SJCRH30 (cell line): ENCODE results near the gene U2AF2. TPM values are rescaled to one million over a fixed set of nuclear protein-coding genes. Genes with fewer than 3 reads are reported as not detected.

Experiments used
- DNase-seq, 2 experiments: peaks; one replicate each; pipeline ENCODE4 v3.0.0-alpha.2; 2015 to 2020
- H3K27ac ChIP-seq: fragments of 250-450 bp; sonication (Bioruptor Pico); 2 replicates; pipeline ENCODE4 v1.5.1; 2020; ENCODE audit warnings: mild to moderate bottlenecking, moderate library complexity
- H3K27me3 ChIP-seq: fragments of 250-450 bp; sonication (Bioruptor Pico); 2 replicates; pipeline ENCODE4 v1.5.1; 2020; ENCODE audit warnings: mild to moderate bottlenecking, moderate library complexity
- H3K36me3 ChIP-seq: fragments of 250-450 bp; sonication (Bioruptor Pico); 2 replicates; pipeline ENCODE4 v1.5.1; 2020; ENCODE audit warnings: mild to moderate bottlenecking, moderate library complexity
- H3K4me1 ChIP-seq: fragments of 250-450 bp; sonication (Bioruptor Pico); 2 replicates; pipeline ENCODE4 v1.5.1; 2020; ENCODE audit warnings: mild to moderate bottlenecking, moderate library complexity
- H3K4me3 ChIP-seq: fragments of 250-450 bp; sonication (Bioruptor Pico); 2 replicates; pipeline ENCODE4 v1.5.1; 2020; ENCODE audit warnings: mild to moderate bottlenecking, moderate library complexity
- H3K9me3 ChIP-seq: fragments of 250-450 bp; sonication (Bioruptor Pico); replicated peaks from 2 replicates; pipeline ENCODE4 v1.5.1; 2020; ENCODE audit warnings: mild to moderate bottlenecking, moderate library complexity
- total RNA-seq: library from RNA; depleted of rRNA; stranded (reverse); fragments of >200 nt; shearing (Covaris generic); gene quantifications from 2 replicates; pipeline ENCODE4 v1.2.3, GENCODE V29; 2014

U2AF2 gene
- total RNA-seq, 1 experiment from 2014 or later = 131 TPM

- no peaks in the 10 kb centered on the region for H3K9me3 ChIP-seq
- peaks cover 7% of the 10 kb centered on the region; the same call in 1 of the 2 replicates for H3K36me3 ChIP-seq
- H3K4me3 ChIP-seq = peak overlapping the region; percentile 87
- no peaks in the 10 kb centered on the region for H3K27me3 ChIP-seq
- peak; percentile 99 for DNase-seq
- H3K27ac ChIP-seq = peak overlapping the region; percentile 98
- H3K4me1 ChIP-seq = 0 out of 2 replicates have a peak, but pooled peaks cover 5% of the 10 kb centered on the region
These were observed 1.0 kb upstream of the U2AF2 start for GRCh38 chr19:55653651-55654322.

DNA sequence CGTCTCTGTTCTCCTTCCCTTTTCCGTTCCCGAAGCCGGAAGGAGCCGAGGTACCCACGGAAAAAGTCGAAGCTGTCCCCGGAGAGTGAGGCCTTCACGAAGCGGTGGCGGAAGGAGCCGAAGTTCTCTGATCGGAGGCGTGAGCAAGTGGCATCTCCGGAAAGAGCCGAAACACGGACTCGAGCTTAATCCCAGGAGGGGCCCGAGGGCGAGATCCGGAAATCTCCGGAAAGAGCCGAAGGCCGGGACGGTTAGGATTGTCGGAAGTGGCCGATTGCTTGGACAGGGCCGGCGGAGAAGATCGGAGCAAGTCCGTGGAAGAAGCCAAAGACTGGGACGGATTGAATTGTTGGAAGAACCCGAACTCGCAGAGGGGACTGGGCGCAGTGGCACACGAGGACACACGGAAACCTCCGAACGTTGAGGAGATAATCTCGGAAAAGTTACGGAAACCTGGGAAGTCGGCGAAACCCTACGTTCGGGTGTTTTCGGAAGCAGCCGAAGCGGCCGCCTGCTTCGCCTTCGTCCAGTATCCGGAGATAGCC is 440 bp upstream of the U2AF2 start:
- H3K36me3 ChIP-seq = peaks cover 9% of the 10 kb centered on the region; the same call in 1 of the 2 replicates
- H3K27ac ChIP-seq = peak overlapping the region; percentile 98
- H3K4me3 ChIP-seq = peak overlapping the region; percentile 87
- 0 out of 2 replicates have a peak, but pooled peaks cover 5% of the 10 kb centered on the region for H3K4me1 ChIP-seq
- no peaks in the 10 kb centered on the region for H3K9me3 ChIP-seq
- peak; percentile 99 for DNase-seq
- H3K27me3 ChIP-seq = no peaks in the 10 kb centered on the region

GRCh38 chr19:55655648-55656040 is 809 bp downstream of the U2AF2 start:
- H3K4me3 ChIP-seq = peak overlapping the region; percentile 87
- peaks cover 14% of the 10 kb centered on the region; the same call in 1 of the 2 replicates for H3K36me3 ChIP-seq
- 0 out of 2 replicates have a peak, but pooled peaks cover 5% of the 10 kb centered on the region for H3K4me1 ChIP-seq
- H3K9me3 ChIP-seq = no peaks in the 10 kb centered on the region
- no peaks in the 10 kb centered on the region for H3K27me3 ChIP-seq
- DNase-seq = no peak
- H3K27ac ChIP-seq = peak overlapping the region; percentile 98

DNA sequence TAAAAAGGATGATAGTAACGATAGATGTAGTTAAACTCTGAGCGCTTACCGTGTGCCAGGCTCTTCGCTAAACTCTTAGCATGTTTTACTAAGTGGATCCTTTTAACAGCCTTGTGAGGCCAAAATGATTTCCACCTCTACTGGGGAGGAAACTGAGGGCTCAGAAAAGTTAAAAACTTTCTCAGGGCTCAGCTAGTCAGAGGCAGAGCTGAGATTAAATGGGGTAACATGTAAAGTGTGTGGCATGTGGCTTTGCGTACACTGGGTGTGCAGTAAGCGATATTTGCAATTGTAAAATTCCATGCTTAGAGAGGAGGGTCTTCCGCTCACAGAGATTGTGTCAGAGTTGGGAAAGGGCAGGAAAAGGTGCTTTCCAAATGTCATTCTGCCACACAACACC is 1.7 kb downstream of the U2AF2 start:
- H3K36me3 ChIP-seq = peaks cover 15% of the 10 kb centered on the region
- H3K9me3 ChIP-seq = no peaks in the 10 kb centered on the region
- H3K4me3 ChIP-seq = peak overlapping the region; percentile 87
- H3K27ac ChIP-seq = no peak overlapping the region
- H3K4me1 ChIP-seq = 0 out of 2 replicates have a peak, but pooled peaks cover 5% of the 10 kb centered on the region
- no peak for DNase-seq
- H3K27me3 ChIP-seq = no peaks in the 10 kb centered on the region

DNA sequence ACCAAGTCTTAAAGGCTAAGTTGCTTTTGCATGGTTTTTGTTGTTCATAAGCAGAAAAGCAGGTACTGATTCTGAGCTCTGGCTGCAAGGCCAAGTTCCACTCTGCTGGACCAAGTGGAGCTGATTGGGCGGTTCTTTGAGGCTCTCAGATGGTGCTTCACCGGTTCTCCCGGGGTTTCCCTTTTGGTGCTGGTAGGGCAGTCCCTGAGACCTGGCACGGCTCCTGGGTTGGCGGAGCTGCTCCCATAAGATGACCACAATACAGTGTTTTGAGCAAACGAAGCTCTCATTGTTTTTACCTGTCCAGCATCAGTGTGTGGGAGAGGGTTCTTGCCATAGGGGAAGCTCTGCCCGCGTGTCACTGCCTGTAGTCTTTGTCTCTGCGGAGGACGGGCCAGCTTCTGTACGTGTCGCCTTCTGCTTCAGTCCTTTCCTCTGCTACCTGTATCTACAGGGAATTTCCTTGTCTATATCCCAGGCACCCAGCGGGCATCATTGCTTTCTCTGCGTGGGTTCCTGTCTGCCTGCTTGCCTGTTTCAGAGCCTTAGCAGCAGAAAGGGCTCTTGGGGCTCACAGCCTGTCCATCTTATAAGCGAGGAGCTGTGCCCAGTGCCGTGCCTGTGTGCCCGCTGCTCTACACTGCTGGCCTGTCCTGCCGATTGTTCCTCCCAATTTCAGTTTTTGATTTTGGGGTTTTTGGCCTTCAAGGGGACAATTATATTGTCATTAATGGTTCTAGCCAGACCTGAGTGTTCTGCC is 2.3 kb downstream of the U2AF2 start:
- Histone ChIP-seq H3K9me3 (no peaks in the 10 kb centered on the region), H3K27ac (no peak overlapping the region), H3K4me3 (no peak overlapping the region), H3K27me3 (no peaks in the 10 kb centered on the region), H3K4me1 (0 out of 2 replicates have a peak, but pooled peaks cover 5% of the 10 kb centered on the region), H3K36me3 (peaks cover 22% of the 10 kb centered on the region)
- DNase-seq = no peak

GRCh38 chr19:55658846-55659459 is 4.1 kb downstream of the U2AF2 start:
- Histone ChIP-seq H3K4me3 (no peak overlapping the region), H3K4me1 (0 out of 2 replicates have a peak, but pooled peaks cover 5% of the 10 kb centered on the region), H3K36me3 (peaks cover 38% of the 10 kb centered on the region), H3K27me3 (no peaks in the 10 kb centered on the region), H3K27ac (no peak overlapping the region), H3K9me3 (no peaks in the 10 kb centered on the region)
- DNase-seq = no peak

DNA sequence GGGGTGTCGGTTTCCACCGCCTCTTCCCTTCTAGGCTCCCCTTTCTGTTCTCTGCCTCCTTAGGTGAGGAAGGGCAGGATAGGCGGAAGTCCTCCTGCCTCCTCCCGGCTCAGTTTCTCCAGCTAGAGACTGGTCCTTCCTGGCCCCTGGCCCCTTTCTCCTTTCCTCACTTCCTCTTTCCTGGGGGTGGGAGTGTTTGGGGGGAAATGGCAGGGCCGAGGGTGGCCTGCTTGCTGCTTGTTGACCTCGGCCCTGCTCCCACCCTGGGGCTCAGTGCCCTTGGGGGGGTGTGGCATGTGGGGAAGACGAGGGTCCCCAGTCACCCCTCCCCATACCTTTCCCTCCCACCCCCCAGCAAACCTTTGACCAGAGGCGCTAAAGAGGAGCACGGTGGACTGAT is 5.0 kb downstream of the U2AF2 start:
- DNase-seq = no peak
- no peaks in the 10 kb centered on the region for H3K9me3 ChIP-seq
- no peaks in the 10 kb centered on the region for H3K27me3 ChIP-seq
- H3K4me3 ChIP-seq = no peak overlapping the region
- H3K27ac ChIP-seq = no peak overlapping the region
- H3K36me3 ChIP-seq = peaks cover 45% of the 10 kb centered on the region
- 0 out of 2 replicates have a peak, but pooled peaks cover 5% of the 10 kb centered on the region for H3K4me1 ChIP-seq

- Histone ChIP-seq H3K27ac (no peak overlapping the region), H3K36me3 (peaks cover 46% of the 10 kb centered on the region), H3K9me3 (no peaks in the 10 kb centered on the region), H3K4me3 (no peak overlapping the region), H3K27me3 (no peaks in the 10 kb centered on the region), H3K4me1 (0 out of 2 replicates have a peak, but pooled peaks cover 5% of the 10 kb centered on the region)
- no peak for DNase-seq
These were observed 5.6 kb downstream of the U2AF2 start for GRCh38 chr19:55660404-55660803.

- Histone ChIP-seq H3K36me3 (peaks cover 52% of the 10 kb centered on the region), H3K9me3 (no peaks in the 10 kb centered on the region), H3K27ac (no peak overlapping the region), H3K27me3 (no peaks in the 10 kb centered on the region), H3K4me3 (no peak overlapping the region), H3K4me1 (0 out of 2 replicates have a peak, but pooled peaks cover 5% of the 10 kb centered on the region)
- DNase-seq = no peak
These were observed 6.2 kb downstream of the U2AF2 start for GRCh38 chr19:55660991-55661390.

DNA sequence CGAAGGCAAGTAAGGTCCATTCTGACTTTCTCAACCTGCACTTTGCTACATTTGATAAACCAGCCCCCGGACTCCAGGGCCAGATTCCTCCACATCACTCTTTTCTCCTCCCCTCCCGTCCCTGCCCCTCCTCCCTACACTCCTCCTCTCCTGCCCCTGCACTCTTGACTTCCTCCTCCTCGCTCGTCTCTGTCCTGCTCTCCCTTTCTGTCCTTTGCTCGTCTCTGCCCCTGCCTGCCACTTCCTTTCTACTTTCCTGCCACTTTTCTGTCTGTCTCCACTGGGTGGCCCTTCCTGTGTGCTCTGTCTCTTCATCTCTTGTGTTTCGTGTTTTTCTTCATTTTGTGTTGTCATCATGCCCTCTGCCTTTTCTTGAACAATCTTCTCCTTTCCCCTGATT is 7.0 kb downstream of the U2AF2 start:
- peaks cover 55% of the 10 kb centered on the region for H3K36me3 ChIP-seq
- no peaks in the 10 kb centered on the region for H3K4me1 ChIP-seq
- H3K4me3 ChIP-seq = no peak overlapping the region
- no peak overlapping the region for H3K27ac ChIP-seq
- H3K9me3 ChIP-seq = no peaks in the 10 kb centered on the region
- H3K27me3 ChIP-seq = no peaks in the 10 kb centered on the region
- no peak for DNase-seq

DNA sequence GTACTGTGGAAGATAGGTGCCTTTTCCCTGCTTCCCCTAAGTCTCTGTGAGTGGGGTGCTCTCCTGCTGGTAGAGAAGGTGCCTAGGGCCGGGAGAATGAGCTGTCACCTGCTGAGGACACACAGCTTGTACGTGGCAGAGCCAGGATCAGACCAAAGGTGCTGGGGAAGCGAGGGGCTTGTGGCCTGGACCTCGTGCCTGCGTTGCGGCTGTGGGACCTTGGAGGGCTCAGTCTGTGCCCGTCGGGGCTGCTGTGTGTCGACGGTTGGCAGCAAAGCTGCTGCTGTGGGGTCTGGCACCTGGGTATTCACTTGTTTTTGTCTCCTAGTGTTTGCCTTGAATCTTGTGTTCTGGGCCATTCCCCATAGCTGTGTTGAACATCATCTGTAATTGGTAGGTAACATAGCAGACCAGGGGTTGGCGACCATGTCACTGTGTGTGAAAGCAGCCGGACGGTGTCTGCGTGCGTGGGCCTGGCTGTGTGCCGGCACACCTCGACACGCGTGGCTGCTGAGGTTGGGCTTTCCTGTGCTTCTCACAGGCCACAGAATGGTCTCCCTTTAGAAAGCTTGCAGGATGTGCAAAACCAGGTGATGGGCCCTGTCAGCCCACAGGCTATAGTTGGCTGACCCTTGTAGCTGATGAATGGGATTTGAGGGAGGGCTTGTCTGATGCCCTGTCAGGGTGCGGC is 9.2 kb downstream of the U2AF2 start:
- Histone ChIP-seq H3K4me1 (no peaks in the 10 kb centered on the region), H3K27ac (no peak overlapping the region), H3K27me3 (no peaks in the 10 kb centered on the region), H3K4me3 (no peak overlapping the region), H3K36me3 (peaks cover 69% of the 10 kb centered on the region), H3K9me3 (no peaks in the 10 kb centered on the region)
- no peak for DNase-seq

GRCh38 chr19:55666343-55667005 is 11.6 kb downstream of the U2AF2 start:
- Histone ChIP-seq H3K27ac (no peak overlapping the region), H3K27me3 (no peaks in the 10 kb centered on the region), H3K4me1 (no peaks in the 10 kb centered on the region), H3K4me3 (no peak overlapping the region), H3K9me3 (no peaks in the 10 kb centered on the region), H3K36me3 (peaks cover 69% of the 10 kb centered on the region)
- DNase-seq = no peak

GRCh38 chr19:55667006-55667381 is 12.2 kb downstream of the U2AF2 start:
- Histone ChIP-seq H3K4me1 (no peaks in the 10 kb centered on the region), H3K27me3 (no peaks in the 10 kb centered on the region), H3K9me3 (no peaks in the 10 kb centered on the region), H3K36me3 (peaks cover 68% of the 10 kb centered on the region), H3K27ac (no peak overlapping the region), H3K4me3 (no peak overlapping the region)
- DNase-seq = no peak

DNA sequence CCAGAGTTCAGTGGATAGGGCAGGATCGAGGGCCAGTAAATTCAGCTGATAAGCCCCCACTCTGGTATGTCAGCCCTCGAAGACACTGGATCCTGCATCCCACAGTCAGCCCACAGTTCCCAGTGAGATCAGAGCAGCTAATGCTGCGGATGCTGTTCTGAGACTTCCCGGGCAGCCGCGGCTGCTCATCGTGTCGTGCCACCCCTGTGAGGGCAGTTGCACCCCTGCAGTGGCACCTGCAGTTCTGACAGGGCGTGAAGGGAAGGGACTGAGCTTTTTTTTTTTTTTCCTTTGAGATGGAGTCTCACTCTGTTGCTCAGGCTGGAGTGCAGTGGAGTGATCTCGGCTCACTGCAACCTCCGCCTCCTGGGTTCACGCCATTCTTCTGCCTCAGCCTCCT is 12.7 kb downstream of the U2AF2 start:
- DNase-seq = no peak
- peaks cover 3% of the 10 kb centered on the region; the same call in 1 of the 2 replicates for H3K4me1 ChIP-seq
- H3K9me3 ChIP-seq = no peaks in the 10 kb centered on the region
- H3K4me3 ChIP-seq = no peak overlapping the region
- no peak overlapping the region for H3K27ac ChIP-seq
- no peaks in the 10 kb centered on the region for H3K27me3 ChIP-seq
- H3K36me3 ChIP-seq = peaks cover 69% of the 10 kb centered on the region
